ENCODE data around the gene DSCAML1.

The DSCAML1 gene

DNA sequence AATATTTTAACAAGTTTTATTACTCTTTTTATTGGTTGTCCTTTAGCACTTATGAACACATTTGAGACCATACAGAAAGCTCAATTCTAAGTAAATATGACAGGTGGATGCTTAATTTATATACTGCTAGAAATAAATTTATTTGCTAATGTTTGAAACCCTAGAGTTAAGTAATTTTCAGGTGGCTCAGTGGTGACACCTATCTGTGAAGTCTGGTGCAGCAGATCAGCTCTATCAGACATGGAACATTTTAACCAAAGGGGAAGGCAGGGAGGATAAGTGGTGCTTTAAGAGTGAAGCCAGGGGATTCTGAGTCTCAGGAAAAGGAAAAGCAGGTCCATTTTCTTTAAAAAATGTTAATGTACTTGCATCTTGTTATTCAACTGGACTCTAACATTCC, 175.8 kb downstream of the DSCAML1 start:
- in situ Hi-C loops (cut with MboI; ENCODE audit: low sequenced_read_pairs) = no loop called here

- in situ Hi-C loops (cut with MboI; ENCODE audit: low sequenced_read_pairs) = no loop called here
Observed at GRCh38 chr11:117620659-117621058, 176.4 kb downstream of the DSCAML1 start.

- in situ Hi-C loops (cut with MboI; ENCODE audit: low sequenced_read_pairs) = no loop called here
Observed at GRCh38 chr11:117620086-117620485, 176.9 kb downstream of the DSCAML1 start.

GRCh38 chr11:117619661-117620060, 177.4 kb downstream of the DSCAML1 start:
- in situ Hi-C loops (cut with MboI; ENCODE audit: low sequenced_read_pairs) = no loop called here

DNA sequence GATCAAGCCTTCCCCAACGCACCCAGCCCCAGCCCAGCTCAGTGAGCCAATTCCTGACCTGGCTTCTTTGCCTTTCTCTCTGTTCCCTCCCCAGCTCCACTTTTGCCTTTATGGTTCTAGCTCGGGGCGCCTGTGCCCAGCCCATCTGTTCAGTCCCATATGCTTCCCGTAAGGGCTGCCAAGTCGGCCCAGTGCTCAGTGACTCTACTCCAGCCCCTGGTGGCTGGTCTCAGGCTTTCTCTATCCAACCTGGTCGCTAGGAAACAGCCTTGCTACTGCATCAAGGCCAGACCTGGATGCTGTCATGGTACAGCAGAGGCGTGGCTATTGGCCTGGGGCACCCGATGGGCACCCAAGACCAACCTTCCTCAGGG, 178.0 kb downstream of the DSCAML1 start:
- in situ Hi-C loops (cut with MboI; ENCODE audit: low sequenced_read_pairs) = no loop called here

- in situ Hi-C loops (cut with MboI; ENCODE audit: low sequenced_read_pairs) = no loop called here
Observed at GRCh38 chr11:117618302-117618981, 178.6 kb downstream of the DSCAML1 start.

GRCh38 chr11:117616979-117617378, 180.0 kb downstream of the DSCAML1 start:
- in situ Hi-C loops (cut with MboI; ENCODE audit: low sequenced_read_pairs) = no loop called here

GRCh38 chr11:117614728-117615127, 182.3 kb downstream of the DSCAML1 start:
- in situ Hi-C loops (cut with MboI; ENCODE audit: low sequenced_read_pairs) = no loop called here

- in situ Hi-C loops (cut with MboI; ENCODE audit: low sequenced_read_pairs) = no loop called here
Observed at GRCh38 chr11:117613521-117613920, 183.5 kb downstream of the DSCAML1 start.

DNA sequence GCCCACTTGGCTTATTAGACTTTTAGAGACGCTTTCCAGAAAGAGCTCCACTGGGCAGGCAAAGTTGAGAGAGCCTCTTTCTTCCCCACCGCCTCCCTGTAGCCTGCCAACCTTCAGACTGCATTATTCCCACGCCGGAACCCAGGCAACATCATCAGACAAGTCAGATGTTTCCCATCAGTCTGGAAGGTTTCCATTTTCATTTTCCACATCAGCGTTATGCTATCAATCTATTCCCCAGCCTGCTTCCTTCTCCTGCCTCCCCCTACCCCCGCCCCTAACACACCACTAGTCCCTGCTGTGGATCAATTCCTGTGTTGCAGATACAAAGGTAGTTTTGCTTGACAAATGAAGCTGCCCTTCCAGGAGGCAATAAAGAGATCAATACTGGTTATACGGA, 184.8 kb downstream of the DSCAML1 start:
- in situ Hi-C loops (cut with MboI; ENCODE audit: low sequenced_read_pairs) = no loop called here

- in situ Hi-C loops (cut with MboI; ENCODE audit: low sequenced_read_pairs) = no loop called here
Observed at GRCh38 chr11:117610901-117611300, 186.1 kb downstream of the DSCAML1 start.

DNA sequence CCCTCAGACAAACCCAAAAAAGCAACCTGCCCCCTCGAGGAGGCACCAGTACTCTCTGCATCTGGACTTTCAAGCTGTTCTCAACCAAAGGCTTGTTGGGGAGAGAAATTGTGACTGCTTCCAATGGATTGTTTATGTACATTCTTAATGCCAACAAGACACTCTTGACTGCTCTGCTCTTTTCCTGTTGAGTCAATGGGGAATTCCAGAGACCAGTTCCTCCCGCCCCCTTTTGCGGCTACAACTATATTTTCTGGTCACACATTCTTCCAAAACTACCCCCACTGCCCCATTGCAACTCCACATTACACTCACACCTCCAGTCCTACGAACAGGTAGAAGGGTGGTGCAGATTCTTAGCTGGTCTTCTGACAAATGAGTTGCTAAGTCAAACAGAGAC, 187.0 kb downstream of the DSCAML1 start:
- in situ Hi-C loops (cut with MboI; ENCODE audit: low sequenced_read_pairs) = no loop called here

DNA sequence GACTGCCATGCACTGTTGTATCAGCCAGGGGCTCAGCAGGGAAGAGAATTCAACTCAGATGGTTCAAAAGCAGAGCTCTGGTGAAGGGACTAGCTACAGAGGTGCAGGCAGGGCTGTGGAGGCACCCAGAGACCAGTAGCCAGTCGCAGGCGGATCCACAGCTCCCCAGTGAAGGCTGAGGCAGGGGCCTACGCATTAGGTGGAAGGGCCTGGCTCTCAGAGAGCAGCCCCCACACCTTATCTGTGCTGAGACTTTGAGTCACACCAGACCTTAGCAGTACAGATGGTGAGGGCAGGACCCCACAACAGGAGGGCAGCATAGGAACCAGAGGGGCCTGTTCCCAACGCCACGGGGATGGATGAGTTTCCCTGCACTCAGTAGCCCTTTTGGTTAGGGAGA, 189.6 kb downstream of the DSCAML1 start:
- in situ Hi-C loops (cut with MboI; ENCODE audit: low sequenced_read_pairs) = no loop called here

DNA sequence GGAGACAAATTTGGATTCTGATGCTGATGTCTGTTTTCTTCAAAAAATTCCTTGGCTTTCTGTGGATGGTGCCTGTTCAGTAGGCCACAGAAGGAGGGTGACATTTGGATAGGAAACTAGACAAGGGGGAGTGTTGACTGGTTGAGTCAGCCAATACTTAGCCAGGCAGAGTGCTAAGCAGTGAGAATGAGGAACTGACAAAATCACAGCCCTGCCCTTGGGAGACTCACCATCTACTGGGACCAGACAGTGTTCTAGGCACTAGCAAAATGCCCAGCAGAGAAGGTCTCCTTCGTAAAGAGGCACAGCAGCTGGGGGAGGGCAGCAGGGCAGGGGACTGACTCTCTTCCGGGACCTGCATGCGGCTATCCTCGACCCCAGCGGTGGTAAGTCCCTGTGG, 190.2 kb downstream of the DSCAML1 start:
- in situ Hi-C loops (cut with MboI; ENCODE audit: low sequenced_read_pairs) = no loop called here

DNA sequence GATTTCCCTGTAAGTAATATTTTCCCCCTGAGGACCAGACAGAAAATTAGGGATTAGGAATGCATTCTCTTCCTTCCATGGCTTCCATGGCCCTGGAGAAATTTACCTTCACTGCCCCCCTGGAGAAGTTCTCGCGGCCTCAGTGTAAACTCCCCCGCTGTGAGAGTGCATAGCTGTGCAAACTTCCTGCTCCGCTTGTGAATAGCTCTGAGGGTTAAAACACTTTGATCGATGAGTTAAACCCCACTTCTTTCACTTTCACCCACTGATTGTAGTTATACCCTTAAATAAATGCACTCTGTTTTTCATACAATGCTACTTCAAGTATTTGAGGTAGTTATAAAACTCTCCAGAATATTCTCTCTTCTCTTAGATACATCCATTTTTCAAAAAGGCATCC, 190.8 kb downstream of the DSCAML1 start:
- in situ Hi-C loops (cut with MboI; ENCODE audit: low sequenced_read_pairs) = no loop called here

- in situ Hi-C loops (cut with MboI; ENCODE audit: low sequenced_read_pairs) = no loop called here
Observed at GRCh38 chr11:117605331-117605730, 191.7 kb downstream of the DSCAML1 start.

DNA sequence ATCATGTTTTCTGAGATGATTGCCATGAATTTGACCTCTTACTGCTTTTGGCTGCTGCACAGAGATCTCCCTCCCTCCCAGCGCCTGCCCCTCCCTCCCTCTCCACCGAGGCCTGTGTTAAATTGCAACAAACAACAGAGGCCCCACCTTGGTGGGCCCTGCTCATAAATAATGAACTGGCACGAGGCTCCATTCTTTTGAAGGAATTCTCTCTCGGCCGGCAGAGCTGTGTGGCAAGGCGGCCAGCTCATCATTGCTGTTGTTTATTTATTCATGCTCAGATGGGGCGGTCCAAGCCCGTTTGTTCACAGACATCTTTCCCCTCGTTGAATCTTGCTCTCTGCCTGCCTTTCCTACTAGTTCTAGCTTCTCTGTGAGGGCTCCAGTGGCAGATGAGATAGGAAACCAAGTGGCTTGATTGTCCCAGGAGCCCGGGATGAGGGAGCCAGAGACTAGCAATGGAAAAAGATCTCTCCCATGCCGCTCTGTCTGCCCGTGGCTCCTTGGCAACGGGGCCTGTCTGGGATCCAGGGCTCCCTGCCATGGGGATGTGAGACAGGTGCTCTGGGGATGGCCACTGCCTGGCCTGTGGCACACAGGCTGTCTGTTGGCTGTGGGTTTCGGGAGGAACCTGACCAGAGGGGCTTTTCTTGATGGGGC, 192.6 kb downstream of the DSCAML1 start:
- in situ Hi-C loops (cut with MboI; ENCODE audit: low sequenced_read_pairs) = no loop called here

GRCh38 chr11:117603932-117604331, 193.1 kb downstream of the DSCAML1 start:
- in situ Hi-C loops (cut with MboI; ENCODE audit: low sequenced_read_pairs) = no loop called here

- in situ Hi-C loops (cut with MboI; ENCODE audit: low sequenced_read_pairs) = no loop called here
Observed at GRCh38 chr11:117601006-117601708, 195.9 kb downstream of the DSCAML1 start.

GRCh38 chr11:117600234-117600783, 196.7 kb downstream of the DSCAML1 start:
- in situ Hi-C loops (cut with MboI; ENCODE audit: low sequenced_read_pairs) = no loop called here

DNA sequence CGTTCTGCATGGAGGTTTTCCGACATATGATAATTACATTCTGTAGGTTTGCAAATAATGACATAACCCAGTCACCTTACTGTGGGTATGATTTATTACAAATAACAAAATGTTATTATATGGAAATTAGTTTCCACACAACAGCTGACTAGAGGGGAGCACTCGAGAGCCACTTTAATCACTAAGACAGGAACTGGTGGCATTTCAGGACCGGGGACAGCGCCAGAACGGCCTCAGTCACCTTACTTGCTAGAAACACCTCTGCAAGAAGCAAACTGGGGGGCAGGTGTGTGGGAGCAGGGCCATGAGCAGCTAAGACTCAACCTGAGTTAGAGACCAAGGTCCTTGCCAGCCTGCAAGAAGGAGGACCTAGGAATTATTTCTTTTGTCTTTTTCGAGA, 199.9 kb downstream of the DSCAML1 start:
- in situ Hi-C loops (cut with MboI; ENCODE audit: low sequenced_read_pairs) = no loop called here

DNA sequence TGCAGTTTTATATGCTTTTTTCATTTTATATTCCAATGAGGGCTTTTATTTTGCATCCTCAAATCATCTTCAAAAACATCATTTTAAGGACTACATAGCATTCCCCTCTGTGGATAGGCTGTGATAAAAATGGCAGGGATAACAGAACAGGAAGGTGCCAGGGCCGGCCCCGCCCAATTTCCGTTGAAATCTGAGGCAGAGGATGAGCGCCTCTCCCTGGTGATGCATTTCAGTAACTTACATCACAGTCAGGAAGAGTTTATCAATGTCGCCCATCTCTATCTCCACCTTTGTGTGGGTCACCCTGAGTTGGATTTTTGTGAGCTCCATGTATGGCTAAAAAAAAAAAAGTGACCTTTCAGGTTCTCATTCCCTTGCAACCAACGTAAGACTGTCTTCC, 201.6 kb downstream of the DSCAML1 start:
- in situ Hi-C loops (cut with MboI; ENCODE audit: low sequenced_read_pairs) = no loop called here

All from HL-60/S4 treated with phorbol 12-myristate 13-acetate at 8.2 ng/mL for 4 days and 3 days (cell line).